T-helper 1 cell (primary cell): Measurements from ENCODE around the gene CC2D2B.
"Not testable (repeated sequence)": the region's sequence is repeated elsewhere in the genome, so short reads cannot be mapped to it uniquely, and the experiment has no call there.

Experiments used
- DNase-seq, 5 donors: peaks; one replicate each; pipeline ENCODE4 v3.0.0-alpha.2; 2012 to 2020

CC2D2B gene

DNA sequence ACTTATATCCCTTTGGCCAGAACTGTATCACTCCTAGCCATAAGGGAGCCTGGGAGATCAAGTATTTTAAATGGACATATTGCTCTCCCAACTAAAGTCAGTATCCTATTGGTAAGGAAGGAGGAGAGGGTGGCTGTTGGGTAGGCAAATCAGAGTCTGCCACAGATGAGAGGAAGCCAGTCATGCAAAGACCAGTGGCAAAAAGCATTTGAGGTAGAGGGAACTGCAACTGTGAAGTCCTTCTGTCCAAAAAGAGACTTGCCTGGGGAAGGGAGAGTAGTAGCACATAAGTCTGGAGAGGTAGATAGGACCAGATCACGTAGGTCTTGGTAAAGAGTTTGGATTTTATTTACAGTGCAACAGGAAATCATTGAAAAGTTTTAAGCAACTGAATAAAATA lies 126.8 kb downstream of the CC2D2B start:
- DNase-seq: no peak

DNA sequence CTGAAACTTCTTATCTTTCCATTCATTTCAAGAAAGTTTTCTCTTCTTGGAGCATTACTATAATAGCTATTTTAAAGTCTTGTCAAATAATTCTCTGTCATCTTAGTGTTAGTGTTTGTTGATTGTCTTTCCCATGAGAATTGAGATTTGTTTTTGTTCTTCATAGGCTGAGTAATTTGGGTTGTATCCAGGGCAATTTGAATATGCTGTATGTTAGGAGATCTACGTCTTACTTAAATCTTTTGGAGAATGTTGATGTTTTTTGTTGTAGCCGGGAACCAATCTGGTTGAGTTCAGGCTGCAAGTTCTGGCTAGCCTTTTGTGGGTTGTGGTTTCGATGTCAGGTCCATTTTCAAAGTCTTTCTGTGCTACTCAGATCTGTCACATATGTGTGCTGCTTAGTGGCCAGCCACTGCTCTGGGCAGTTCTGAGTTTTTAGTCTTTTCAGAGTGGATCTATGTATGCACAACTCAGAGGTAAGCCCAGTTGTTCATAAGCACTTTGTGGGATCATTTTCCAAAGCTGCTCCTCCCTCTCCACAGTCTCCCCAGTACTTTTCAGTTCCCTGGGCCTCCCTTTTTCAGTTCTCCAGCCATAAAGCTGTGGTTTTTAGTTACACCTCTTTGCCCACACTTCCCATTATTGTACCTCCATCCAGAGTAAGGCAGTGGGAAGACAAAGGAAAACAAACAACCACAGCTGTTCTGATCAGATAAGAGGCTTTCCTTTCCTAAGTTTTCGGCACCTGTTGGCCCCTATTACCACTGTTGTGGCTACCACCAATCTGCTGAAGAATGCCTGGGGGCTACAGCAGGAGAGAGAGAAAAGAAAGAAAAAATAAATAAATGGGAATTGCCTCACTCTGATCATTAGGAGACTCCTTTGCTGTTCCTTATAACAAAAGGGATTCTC lies 131.0 kb downstream of the CC2D2B start:
- no peak for DNase-seq

DNA sequence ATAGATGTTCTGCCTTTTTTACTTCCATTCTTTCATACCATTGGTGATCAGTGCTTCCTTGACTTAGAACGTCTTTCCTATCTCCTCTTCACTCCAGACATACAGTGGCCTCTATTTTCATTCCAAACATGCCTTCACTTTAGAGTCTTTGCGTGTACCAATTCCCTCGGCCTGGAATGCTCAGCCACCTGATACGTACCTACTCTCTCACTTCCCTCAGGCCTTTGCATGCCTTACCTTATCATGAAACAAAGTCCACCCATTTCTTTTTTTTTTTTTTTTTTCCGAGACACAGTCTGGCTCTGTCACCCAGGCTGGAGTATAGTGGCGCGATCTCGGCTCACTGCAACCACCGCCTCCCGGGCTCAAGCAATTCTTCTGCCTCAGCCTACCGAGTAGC lies 133.4 kb downstream of the CC2D2B start:
- no peak for DNase-seq

GRCh38 chr10:96043033-96043892 lies 135.5 kb downstream of the CC2D2B start, which contains the start of gene CCNJ:
Gene CCNJ, plus strand, starts transcription at chr10:96043583. Its CDS starts 811 bp downstream, at chr10:96044394.
- peak; percentile 61 to 83 (median 72) for DNase-seq

GRCh38 chr10:96043893-96044715 lies 136.3 kb downstream of the CC2D2B start:
- DNase-seq: peak; percentile 12 to 50 (median 19)

- DNase-seq: peak in 1 of 5 donors; percentile 8
Observed at GRCh38 chr10:96044736-96045135, 137.0 kb downstream of the CC2D2B start.

DNA sequence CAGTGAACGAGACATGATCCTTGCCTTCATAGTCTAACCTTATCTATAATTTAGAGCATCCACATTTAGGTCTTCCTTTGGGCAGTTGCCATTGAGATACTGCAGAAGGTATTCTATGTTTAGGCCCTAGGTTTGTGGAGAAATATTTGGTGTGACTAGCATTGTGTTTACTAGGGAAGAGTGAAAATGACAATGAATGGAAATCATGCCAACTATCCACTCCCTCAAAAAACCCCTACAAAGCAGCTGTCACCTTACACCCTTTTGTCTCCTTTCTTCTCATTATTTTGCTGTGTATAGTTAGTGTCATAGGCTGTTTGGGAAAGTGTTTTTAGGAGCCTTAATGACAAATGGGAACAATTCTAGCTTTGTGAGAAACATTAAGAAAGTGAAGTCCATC lies 138.8 kb downstream of the CC2D2B start:
- DNase-seq: no peak

DNA sequence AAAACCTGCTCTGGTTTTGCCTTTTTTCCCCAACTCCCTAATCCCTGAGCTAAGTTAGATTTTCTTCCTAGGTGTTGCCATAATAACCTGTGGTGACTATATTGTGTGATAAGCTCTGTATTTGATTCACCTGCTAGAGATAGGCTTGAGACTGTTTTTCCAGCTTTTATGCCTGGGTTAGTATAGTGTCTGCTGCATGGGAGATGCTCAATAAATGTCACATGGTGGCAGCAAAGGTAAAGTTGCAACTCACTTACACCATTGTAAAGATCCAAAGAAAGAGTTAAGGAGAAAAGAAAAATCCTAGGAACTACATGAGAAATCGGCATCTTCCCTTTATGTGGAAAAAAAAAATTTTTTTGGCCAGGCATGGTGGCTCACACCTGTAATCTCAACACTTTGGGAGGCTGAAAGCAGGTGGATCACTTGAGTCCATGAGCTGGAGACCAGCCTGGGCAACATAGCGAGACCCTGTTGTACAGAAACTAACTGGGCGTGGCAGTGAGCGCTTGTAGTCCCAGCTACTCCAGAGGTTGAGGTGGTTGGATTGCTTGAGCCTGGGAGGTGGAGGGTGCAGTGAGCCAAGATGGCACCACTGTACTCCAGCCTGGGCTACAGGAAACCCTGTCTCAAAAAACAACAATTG lies 139.4 kb downstream of the CC2D2B start:
- DNase-seq: peak in 1 of 5 donors; percentile 7

DNA sequence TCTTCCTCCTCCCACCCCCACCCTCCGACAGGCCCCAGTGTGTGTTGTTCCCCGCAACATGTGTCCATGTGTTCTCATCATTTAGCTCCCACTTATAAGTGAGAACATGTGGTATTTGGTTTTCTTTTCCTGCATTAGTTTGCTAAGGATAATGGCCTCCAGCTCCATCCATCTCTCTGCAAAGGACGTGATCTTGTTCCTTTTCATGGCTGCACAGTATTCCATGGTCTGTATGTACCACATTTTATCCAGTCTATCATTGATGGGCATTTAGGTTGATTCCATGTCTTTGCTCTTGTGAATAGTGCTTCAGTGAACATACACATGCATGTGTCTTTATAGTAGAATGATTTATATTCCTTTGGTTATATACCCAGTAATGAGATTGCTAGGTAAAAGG lies 140.2 kb downstream of the CC2D2B start:
- DNase-seq: not testable (repeated sequence)

DNA sequence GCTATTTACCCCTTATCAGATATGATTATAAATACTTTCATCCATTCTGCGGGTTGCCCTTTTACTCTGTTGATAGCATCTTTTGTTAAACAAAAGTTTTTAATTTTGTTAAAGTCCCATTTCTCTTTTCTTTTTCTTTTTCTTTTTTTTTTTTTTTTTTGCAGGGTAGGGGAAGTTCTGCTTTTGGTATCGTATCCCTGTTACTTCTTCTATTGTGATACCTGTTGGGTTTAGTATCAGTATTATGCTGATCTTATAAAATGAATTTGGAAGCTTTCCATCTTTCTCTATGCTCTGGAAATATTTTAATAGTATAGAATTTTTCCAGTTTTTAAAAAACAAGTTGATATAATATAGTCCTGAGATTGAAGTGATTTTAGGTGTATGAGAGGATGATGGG lies 141.6 kb downstream of the CC2D2B start:
- DNase-seq: no peak

GRCh38 chr10:96053985-96054384 lies 146.2 kb downstream of the CC2D2B start:
- no peak for DNase-seq

- no peak for DNase-seq
Observed at GRCh38 chr10:96056787-96057186, 149.0 kb downstream of the CC2D2B start.

DNA sequence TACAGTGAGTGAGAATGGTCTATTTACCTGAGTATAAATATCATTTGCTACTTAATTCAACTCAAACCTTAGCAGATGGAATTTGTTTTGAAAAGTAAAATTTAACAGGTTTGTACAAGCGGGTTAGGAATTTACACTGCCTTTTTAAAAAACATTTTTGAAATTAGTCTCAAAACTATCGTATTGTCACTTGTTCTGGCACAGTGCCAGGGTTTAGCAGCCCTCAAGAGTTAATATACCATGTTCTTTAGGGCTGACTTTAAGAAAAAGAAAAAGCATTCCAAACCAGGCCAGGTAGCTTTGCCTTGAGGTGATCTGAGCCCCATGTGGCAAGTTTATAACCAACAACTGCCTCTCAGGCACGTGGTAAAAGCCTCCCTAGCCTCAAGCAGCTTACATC lies 153.5 kb downstream of the CC2D2B start:
- DNase-seq: no peak

- DNase-seq: no peak
Observed at GRCh38 chr10:96072674-96073073, 164.9 kb downstream of the CC2D2B start.

DNA sequence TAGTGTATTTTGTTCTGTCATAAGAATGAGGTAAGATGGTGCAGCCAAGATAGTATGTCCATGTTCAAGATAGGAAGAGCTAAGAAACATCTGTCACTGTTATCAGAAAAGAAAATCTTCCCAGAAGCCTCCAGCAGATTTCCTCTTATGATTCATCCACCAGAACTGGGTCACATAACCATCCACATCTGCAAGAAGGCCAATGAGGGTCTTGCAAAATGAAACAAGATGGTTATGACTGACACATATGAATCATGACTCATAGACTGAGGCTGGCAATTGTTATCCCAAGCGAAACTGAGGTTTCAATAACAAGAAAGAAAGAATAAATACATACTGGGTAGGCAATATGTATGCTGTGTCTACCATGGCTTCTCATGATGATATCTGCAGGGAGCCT lies 165.9 kb downstream of the CC2D2B start:
- DNase-seq: peak in 1 of 5 donors; percentile 81

DNA sequence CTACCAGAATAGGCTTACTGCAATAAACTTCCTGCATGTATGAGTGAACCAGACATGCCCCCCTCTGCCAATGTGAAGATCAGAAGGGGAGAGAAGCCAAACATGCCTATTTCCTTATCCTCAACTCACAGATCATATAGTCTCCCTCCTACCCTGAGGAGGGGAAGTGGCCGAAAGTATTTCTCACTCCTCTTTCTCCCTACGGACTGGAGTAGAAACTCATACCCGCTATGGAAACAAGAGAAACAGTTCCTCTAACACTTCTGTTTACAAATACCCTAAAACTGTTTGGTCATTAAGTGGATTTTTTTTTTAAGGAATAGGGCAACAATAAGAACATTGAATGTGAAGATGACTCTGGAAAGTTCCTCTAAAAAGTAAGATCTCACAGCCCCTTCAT lies 167.0 kb downstream of the CC2D2B start:
- no peak for DNase-seq

GRCh38 chr10:96075977-96076376 lies 168.2 kb downstream of the CC2D2B start:
- DNase-seq: no peak

DNA sequence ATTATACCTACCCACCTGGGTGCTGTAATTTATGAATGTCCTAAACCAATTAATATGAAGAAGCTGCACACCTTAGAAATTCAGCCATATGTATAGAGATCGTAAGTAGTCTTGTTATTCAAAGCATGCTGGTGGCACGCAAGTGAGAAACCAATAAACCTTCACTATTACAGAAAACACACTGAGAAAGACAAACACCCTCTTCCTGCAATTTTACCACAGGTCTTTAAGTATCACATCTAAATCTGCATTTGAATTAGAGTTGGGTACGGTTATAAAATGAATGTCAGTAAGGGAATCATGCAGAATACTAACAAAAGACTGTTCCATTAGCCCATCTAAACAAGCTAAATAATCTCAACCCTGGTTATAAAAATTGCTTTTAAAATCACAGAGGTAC lies 169.4 kb downstream of the CC2D2B start:
- DNase-seq: no peak

- no peak for DNase-seq
Observed at GRCh38 chr10:96082153-96082552, 174.4 kb downstream of the CC2D2B start.
